Endothelial cell of umbilical vein (primary cell): ENCODE results near the gene PLPPR5. TPM values are rescaled to one million over a fixed set of nuclear protein-coding genes. Genes with fewer than 3 reads are reported as not detected.

Source experiments
- BruUV-seq: library from RNA; stranded (reverse); fragments of 400-500 nt; replicated peaks from 2 replicates; lab custom pipeline; 2021; lab: Mats Ljungman, UMichigan
- CTCF ChIA-PET: fragments of 300-600, 350-600 bp; sonication (Branson Sonifier 250); formaldehyde crosslinking; loops from one replicate; lab custom pipeline; 2021; ENCODE audit warnings: antibody characterized with exemption, inconsistent platforms; lab: Charles Lee
- POLR2A ChIA-PET: fragments of 300-600, 350-600 bp; sonication (Branson Sonifier 250); formaldehyde crosslinking; loops from one replicate; lab custom pipeline; 2021; ENCODE audit warnings: antibody characterized with exemption, inconsistent platforms; lab: Charles Lee
- DNase-seq: peaks from one replicate; pipeline ENCODE4 v3.0.0-alpha.2; 2011; ENCODE audit warnings: low read depth, low spot score
- FAIRE-seq: peaks from 2 replicates; lab custom pipeline; 2011; peaks lifted over from hg19 to GRCh38; lab: Jason Lieb, UNC
- H2AFZ ChIP-seq: 2 replicates; pipeline ENCODE4 v1.6.0; 2012; ENCODE audit warnings: low read depth, low read length, control low read depth, inconsistent platforms
- H3K27ac ChIP-seq: 2 replicates; pipeline ENCODE4 v1.5.1; 2011; ENCODE audit warnings: low read depth, mild to moderate bottlenecking, control low read depth, low read length, moderate library complexity; ENCODE audit not compliant: insufficient read depth
- H3K27me3 ChIP-seq, 2 experiments: 2 replicates each; pipeline versions ENCODE4 v1.6.0 to v1.6.1; 2011; ENCODE audit warnings: low read length in 2 of 2, mixed read lengths in 1 of 2; ENCODE audit not compliant: control insufficient read depth in 2 of 2, insufficient read depth in 2 of 2
- H3K36me3 ChIP-seq, 2 experiments: 2 replicates in 1 of 2; 3 replicates in 1 of 2; pipeline ENCODE4 v1.5.1; 2011; ENCODE audit warnings: low read length in 2 of 2, mild to moderate bottlenecking in 1 of 2, moderate library complexity in 1 of 2; ENCODE audit not compliant: control insufficient read depth in 2 of 2, insufficient read depth in 2 of 2; ENCODE audit errors: extremely low read depth in 1 of 2
- H3K4me1 ChIP-seq: 3 replicates; pipeline ENCODE4 v1.5.1; 2011; ENCODE audit warnings: mild to moderate bottlenecking, low read length; ENCODE audit not compliant: control insufficient read depth, insufficient read depth; ENCODE audit errors: extremely low read depth
- H3K4me2 ChIP-seq: 2 replicates; pipeline ENCODE4 v1.6.1; 2011; ENCODE audit warnings: low read length, control low read depth, mixed read lengths; ENCODE audit not compliant: insufficient read depth
- H3K4me3 ChIP-seq, 3 experiments: fragments of 200-600 bp in 1 of 3; sonication (generic), shearing (Covaris generic) in 1 of 3; replicated peaks in 1 of 3; 2 replicates each; pipeline ENCODE4 v1.5.1; 2011 to 2016; ENCODE audit warnings: control low read depth in 3 of 3, low read length in 3 of 3, mild to moderate bottlenecking in 2 of 3, inconsistent platforms in 1 of 3, low read depth in 1 of 3, moderate library complexity in 1 of 3; ENCODE audit not compliant: insufficient read depth in 1 of 3
- H3K79me2 ChIP-seq: 2 replicates; pipeline ENCODE4 v1.6.0; 2012; ENCODE audit warnings: low read length, inconsistent platforms; ENCODE audit not compliant: control insufficient read depth, insufficient read depth
- H3K9ac ChIP-seq: replicated peaks from 2 replicates; pipeline ENCODE3; 2011; ENCODE audit warnings: low read length, control low read depth; ENCODE audit not compliant: insufficient read depth; ENCODE audit errors: extremely low read depth
- H3K9me1 ChIP-seq: replicated peaks from 3 replicates; pipeline ENCODE4 v1.6.0; 2011; ENCODE audit warnings: mild to moderate bottlenecking, low read length; ENCODE audit not compliant: control insufficient read depth, insufficient read depth; ENCODE audit errors: extremely low read depth
- H3K9me3 ChIP-seq: replicated peaks from 2 replicates; pipeline ENCODE4 v1.5.1; 2012; ENCODE audit warnings: low read length, inconsistent platforms; ENCODE audit not compliant: control insufficient read depth, insufficient read depth
- H4K20me1 ChIP-seq: replicated peaks from 2 replicates; pipeline ENCODE3; 2011; ENCODE audit warnings: mild to moderate bottlenecking, low read length; ENCODE audit not compliant: control insufficient read depth, insufficient read depth; ENCODE audit errors: extremely low read depth
- FOS ChIP-seq: IDR thresholded peaks from 2 replicates; pipeline ENCODE4 v1.6.1; 2011; ENCODE audit warnings: mild to moderate bottlenecking, low read length, moderate library complexity, borderline replicate concordance; ENCODE audit not compliant: insufficient read depth
- GATA2 ChIP-seq: IDR thresholded peaks from 2 replicates; pipeline ENCODE4 v1.7.0; 2011; ENCODE audit warnings: low read depth, mild to moderate bottlenecking, moderate library complexity, mixed read lengths, low read length; ENCODE audit not compliant: insufficient read length, insufficient read depth
- MYC ChIP-seq: IDR thresholded peaks from one replicate; pipeline ENCODE4 v1.6.1; 2011; ENCODE audit warnings: mild to moderate bottlenecking, low read depth, low read length
- POLR2A ChIP-seq: IDR thresholded peaks from 2 replicates; pipeline ENCODE4 v1.6.1; 2012; ENCODE audit warnings: low read depth, mild to moderate bottlenecking, control low read depth, low read length
- dilution Hi-C: fragments of 300-500 bp; cut with MboI; formaldehyde crosslinking; loops from one replicate; pipeline ENCODE4 v1.15.0; 2019; ENCODE audit warnings: low sequenced_read_pairs; ENCODE audit not compliant: extremely low pct_ligation_motif_present
- intact Hi-C: fragments of 100-400 bp; cut with micrococcal nuclease; formaldehyde crosslinking; loops from one replicate; pipeline ENCODE4 v1.10.0; 2022
- polyA plus RNA-seq, 4 experiments: library from polyadenylated mRNA; depleted of rRNA in 3 of 4; stranded (reverse) in 3 of 4; unstranded in 1 of 4; fragments of >200 nt; gene quantifications; 2 replicates each; pipeline versions ENCODE4 v1.2.1 to v1.2.3, GENCODE V29; 2011 to 2012; ENCODE audit warnings: missing spikeins in 1 of 4
- total RNA-seq: library from RNA; stranded (reverse); gene quantifications from 2 replicates; pipeline ENCODE4 v1.2.3, GENCODE V29; 2021
- TF ChIP-seq, protein P1 (sequence below): IDR thresholded peaks from 2 replicates; pipeline ENCODE4 v1.6.1; 2011; ENCODE audit not compliant: insufficient read depth, insufficient read length
- TF ChIP-seq, protein P2 (sequence below), 2 donors: IDR thresholded peaks; 1 replicate in 1 of 2; 2 replicates in 1 of 2; pipeline ENCODE4 v1.5.1; 2011; ENCODE audit warnings: low read length in 2 of 2, mild to moderate bottlenecking in 2 of 2, moderate library complexity in 2 of 2, control low read depth in 1 of 2, inconsistent platforms in 1 of 2, low read depth in 1 of 2; ENCODE audit not compliant: insufficient read depth in 1 of 2; ENCODE audit errors: extremely low read depth in 1 of 2

Gene PLPPR5
- total and polyA plus RNA-seq, 2 donors (not counting 3 experiments of a cell fraction or from before 2014, with no cell fraction given) = not detected

DNA sequence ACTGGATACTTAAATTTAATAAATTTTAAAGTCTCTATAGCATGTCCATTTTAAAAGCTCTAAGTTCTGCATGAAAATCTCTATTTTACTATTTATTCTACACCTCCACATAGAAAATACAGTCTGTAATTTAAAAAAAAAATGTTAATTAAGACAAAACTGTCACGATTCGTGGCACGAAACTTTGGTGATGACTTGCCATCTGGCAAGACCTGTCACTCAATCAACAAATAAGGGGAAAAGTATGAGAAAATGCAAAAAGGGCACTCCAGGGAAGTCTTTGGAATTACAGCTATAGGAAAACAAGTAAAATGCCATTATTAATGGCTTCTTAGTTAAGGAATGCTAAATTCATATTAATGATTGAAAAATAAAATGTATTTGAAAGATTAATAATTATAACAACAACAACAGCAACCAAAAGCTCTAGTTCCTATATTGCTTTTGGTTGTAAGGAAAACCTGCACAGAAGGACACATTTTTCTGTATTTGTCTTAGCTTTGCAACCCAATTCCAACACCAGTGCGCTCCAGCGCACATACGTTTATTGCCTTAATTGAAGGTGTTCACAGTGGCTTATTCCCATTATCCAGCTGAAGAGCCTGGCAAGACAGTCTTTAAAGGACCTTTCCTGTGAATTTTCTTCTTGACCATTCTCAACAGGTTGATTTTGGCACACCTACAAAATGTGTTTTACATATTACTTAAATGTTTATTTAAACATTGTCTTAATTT lies 107.8 kb downstream of the PLPPR5 start:
- Histone ChIP-seq H3K9me1 (no peaks in the 10 kb centered on the region), H3K9ac (no peak overlapping the region), H3K79me2 (no peaks in the 10 kb centered on the region), H3K27me3 (no peaks in the 10 kb centered on the region), H3K36me3 (no peaks in the 10 kb centered on the region), H3K4me3 (no peak overlapping the region), H3K27ac (no peak overlapping the region), H4K20me1 (no peaks in the 10 kb centered on the region), H3K9me3 (no peaks in the 10 kb centered on the region), H3K4me2 (no peak overlapping the region), H3K4me1 (no peaks in the 10 kb centered on the region), H2AFZ (no peak overlapping the region)
- ChIA-PET POLR2A (no interaction called here), CTCF (interaction anchor here (1.1 to 1.2 kb wide), 2 partner anchors 9 to 11 kb away, joined by 4 read pairs; no protein-coding TSS in a partner anchor)
- no TSS peak for BruUV-seq
- FAIRE-seq (no peak), DNase-seq (no peak)
- dilution Hi-C loops = no loop called here
- intact Hi-C loops = no loop called here
- TF ChIP-seq, protein P1, sequence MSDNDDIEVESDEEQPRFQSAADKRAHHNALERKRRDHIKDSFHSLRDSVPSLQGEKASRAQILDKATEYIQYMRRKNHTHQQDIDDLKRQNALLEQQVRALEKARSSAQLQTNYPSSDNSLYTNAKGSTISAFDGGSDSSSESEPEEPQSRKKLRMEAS = no peak
- TF ChIP-seq POLR2A (no peak), FOS (no peak), MYC (no peak), GATA2 (no peak)
- TF ChIP-seq, protein P2, sequence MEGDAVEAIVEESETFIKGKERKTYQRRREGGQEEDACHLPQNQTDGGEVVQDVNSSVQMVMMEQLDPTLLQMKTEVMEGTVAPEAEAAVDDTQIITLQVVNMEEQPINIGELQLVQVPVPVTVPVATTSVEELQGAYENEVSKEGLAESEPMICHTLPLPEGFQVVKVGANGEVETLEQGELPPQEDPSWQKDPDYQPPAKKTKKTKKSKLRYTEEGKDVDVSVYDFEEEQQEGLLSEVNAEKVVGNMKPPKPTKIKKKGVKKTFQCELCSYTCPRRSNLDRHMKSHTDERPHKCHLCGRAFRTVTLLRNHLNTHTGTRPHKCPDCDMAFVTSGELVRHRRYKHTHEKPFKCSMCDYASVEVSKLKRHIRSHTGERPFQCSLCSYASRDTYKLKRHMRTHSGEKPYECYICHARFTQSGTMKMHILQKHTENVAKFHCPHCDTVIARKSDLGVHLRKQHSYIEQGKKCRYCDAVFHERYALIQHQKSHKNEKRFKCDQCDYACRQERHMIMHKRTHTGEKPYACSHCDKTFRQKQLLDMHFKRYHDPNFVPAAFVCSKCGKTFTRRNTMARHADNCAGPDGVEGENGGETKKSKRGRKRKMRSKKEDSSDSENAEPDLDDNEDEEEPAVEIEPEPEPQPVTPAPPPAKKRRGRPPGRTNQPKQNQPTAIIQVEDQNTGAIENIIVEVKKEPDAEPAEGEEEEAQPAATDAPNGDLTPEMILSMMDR (IDR thresholded peaks at IDR 0.05; ENCODE audit: extremely low read depth in 1 of 2, insufficient read depth in 1 of 2, low read depth in 1 of 2, low read length in 2 of 2) = no peak
